A673 (cell line): ENCODE results near the gene MCAT. TPM values are rescaled to one million over a fixed set of nuclear protein-coding genes. Genes with fewer than 3 reads are reported as not detected.

ENCODE experiments used
- BruUV-seq: library from RNA; stranded (reverse); fragments of 400-500 nt; replicated peaks from 2 replicates; lab custom pipeline; 2021; lab: Mats Ljungman, UMichigan
- CTCF ChIA-PET: fragments of 300-600 bp; sonication (Branson Sonifier 250); formaldehyde crosslinking; loops from one replicate; lab custom pipeline; 2022; ENCODE audit warnings: antibody characterized with exemption; lab: Charles Lee
- POLR2A ChIA-PET: fragments of 300-600 bp; sonication (Branson Sonifier 250); formaldehyde crosslinking; loops from one replicate; lab custom pipeline; 2022; ENCODE audit warnings: antibody characterized with exemption; ENCODE audit not compliant: low non-redundant PET; lab: Charles Lee
- DNase-seq: peaks from one replicate; pipeline ENCODE4 v3.0.0-alpha.2; 2015; ENCODE audit warnings: low spot score
- H3K27ac ChIP-seq: fragments of 200-600 bp; sonication (generic); 2 replicates; pipeline ENCODE4 v1.5.1; 2016; ENCODE audit warnings: mixed run types, low read depth, mild to moderate bottlenecking, mixed read lengths, antibody characterized with exemption, low read length; ENCODE audit not compliant: poor library complexity, severe bottlenecking
- H3K27me3 ChIP-seq: fragments of 200-600 bp; sonication (generic); replicated peaks from 2 replicates; pipeline ENCODE4 v1.6.1; 2017; ENCODE audit warnings: mixed run types, low read depth, mild to moderate bottlenecking, mixed read lengths, antibody characterized with exemption, low read length; ENCODE audit not compliant: insufficient read depth, poor library complexity
- H3K36me3 ChIP-seq: fragments of 200-600 bp; sonication (generic); 2 replicates; pipeline ENCODE4 v1.6.1; 2016; ENCODE audit warnings: mixed run types, mild to moderate bottlenecking, mixed read lengths, antibody characterized with exemption, low read length; ENCODE audit not compliant: insufficient read depth, poor library complexity, severe bottlenecking
- H3K4me1 ChIP-seq: fragments of 200-600 bp; sonication (generic); 2 replicates; pipeline ENCODE4 v1.6.1; 2017; ENCODE audit warnings: mixed run types, mild to moderate bottlenecking, mixed read lengths, antibody characterized with exemption, low read length; ENCODE audit not compliant: insufficient read depth, poor library complexity, severe bottlenecking
- H3K4me3 ChIP-seq: fragments of 200-600 bp; sonication (generic); 2 replicates; pipeline ENCODE4 v1.5.1; 2016; ENCODE audit warnings: low read depth, mixed run types, mild to moderate bottlenecking, mixed read lengths, low read length; ENCODE audit not compliant: poor library complexity, severe bottlenecking
- H3K9me3 ChIP-seq: fragments of 200-600 bp; sonication (generic); 2 replicates; pipeline ENCODE4 v1.6.1; 2016; ENCODE audit warnings: mixed run types, low read depth, mild to moderate bottlenecking, mixed read lengths, antibody characterized with exemption, low read length; ENCODE audit not compliant: poor library complexity, severe bottlenecking
- CTCF ChIP-seq: fragments of 300-800, 200-600 bp; sonication (generic); conservative IDR thresholded peaks from 2 replicates; pipeline ENCODE4 v1.5.1; 2017; ENCODE audit warnings: low read depth, mild to moderate bottlenecking, antibody characterized with exemption, low read length, moderate library complexity, mixed read lengths
- EZH2 ChIP-seq: fragments of 200-600 bp; sonication (generic); IDR thresholded peaks from 2 replicates; pipeline ENCODE4 v1.6.1; 2017; ENCODE audit warnings: borderline replicate concordance, low read depth, mild to moderate bottlenecking, mixed read lengths, antibody characterized with exemption, low read length; ENCODE audit not compliant: poor library complexity, severe bottlenecking
- intact Hi-C: fragments of 100-400 bp; cut with micrococcal nuclease; formaldehyde crosslinking; loops from one replicate; pipeline ENCODE4 v1.10.0; 2022; ENCODE audit not compliant: unreplicated experiment
- total RNA-seq: library from RNA; stranded (reverse); gene quantifications from 2 replicates; pipeline ENCODE4 v1.2.3, GENCODE V29; 2021

MCAT gene
- total RNA-seq, 1 experiment from 2014 or later: 32.2 TPM

DNA sequence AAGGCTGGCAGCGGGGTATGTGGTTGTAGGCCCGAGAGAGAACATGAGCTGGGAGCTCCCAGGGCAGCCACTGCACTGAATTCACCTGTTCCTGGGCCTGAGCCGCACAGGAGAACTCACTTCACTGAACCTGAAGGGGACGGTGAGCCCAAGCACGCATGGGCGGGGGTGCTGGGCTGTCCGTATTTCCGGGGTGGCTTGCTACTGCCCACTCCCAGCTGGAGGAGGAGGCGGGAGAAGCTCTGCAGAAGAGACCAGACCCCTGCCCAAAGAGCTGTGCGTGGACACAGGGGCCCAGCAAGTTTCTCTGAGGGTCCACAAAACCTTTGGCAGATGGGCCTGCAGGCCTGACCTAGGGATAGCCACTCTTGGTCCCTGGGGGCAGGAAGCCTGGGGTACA lies 38.9 kb upstream of the MCAT start:
- Histone ChIP-seq H3K36me3 (peaks cover 46% of the 10 kb centered on the region), H3K27me3 (no peaks in the 10 kb centered on the region), H3K27ac (no peak overlapping the region), H3K9me3 (no peaks in the 10 kb centered on the region), H3K4me1 (peaks cover 10% of the 10 kb centered on the region), H3K4me3 (no peak overlapping the region)
- no TSS peak for BruUV-seq
- ChIA-PET CTCF (no interaction called here), POLR2A (no interaction called here)
- intact Hi-C loops: no loop called here
- no peak for DNase-seq
- TF ChIP-seq CTCF (no peak), EZH2 (no peak)

DNA sequence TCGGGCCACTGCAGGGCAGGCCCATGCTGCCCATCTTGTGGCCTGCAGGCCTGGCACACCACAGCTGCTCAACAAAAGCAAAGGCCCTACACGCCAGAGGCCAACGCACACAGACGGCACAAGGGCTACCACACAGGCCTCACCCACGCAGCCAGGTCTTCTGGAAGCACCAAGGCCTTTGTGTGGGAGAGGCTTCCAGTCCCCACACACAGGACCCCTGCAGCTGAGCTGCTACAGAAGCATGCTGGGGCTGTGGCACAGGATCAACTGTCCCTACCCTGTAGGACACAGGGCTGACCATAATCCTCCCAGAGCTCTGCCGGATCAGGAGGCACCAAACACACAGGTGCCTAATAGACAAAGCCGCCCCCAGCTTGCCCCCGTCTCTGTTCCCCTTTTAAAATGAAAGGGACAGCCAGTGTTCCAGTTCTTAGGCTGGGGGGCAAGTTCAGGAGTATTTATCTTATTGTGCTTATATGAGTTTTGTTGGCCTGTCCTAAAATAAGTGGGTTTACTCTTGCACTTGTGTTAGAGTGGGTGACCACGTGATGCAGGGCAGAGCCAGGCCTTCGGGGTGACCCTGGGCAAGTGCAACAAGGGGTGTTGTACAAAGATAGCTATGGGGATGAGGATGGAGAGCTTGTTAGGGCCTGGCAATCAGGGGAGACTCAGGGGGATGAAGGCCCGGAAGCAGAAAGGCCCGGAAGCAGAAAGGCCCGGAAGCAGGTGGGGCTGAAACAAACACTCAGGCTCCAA lies 38.3 kb upstream of the MCAT start:
- Histone ChIP-seq H3K4me3 (no peak overlapping the region), H3K36me3 (peaks cover 46% of the 10 kb centered on the region), H3K9me3 (no peaks in the 10 kb centered on the region), H3K27ac (no peak overlapping the region), H3K27me3 (no peaks in the 10 kb centered on the region), H3K4me1 (peaks cover 10% of the 10 kb centered on the region)
- intact Hi-C loops: no loop called here
- no TSS peak for BruUV-seq
- CTCF ChIA-PET: no interaction called here
- TF ChIP-seq EZH2 (no peak), CTCF (no peak)
- DNase-seq: no peak
- POLR2A ChIA-PET: no interaction called here

DNA sequence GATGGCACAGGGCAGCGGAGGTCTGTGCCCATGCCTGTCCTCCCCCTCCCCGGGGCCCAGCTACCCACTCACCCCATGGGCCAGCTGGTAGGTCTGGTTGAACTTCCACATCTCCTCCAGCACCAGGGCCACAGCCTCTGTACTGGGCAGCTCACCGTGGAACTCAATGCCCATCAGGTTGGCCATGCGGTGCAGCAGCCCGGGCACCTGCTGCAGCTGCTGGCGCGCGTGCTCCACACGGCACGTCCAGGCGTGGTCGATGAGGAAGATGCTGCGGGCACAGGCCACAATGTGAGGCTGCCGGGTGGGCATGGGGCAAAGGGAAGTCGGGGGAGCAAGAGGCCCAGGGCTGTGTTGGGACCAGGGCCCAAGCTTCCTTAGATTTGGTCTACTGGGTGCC lies 37.5 kb upstream of the MCAT start:
- POLR2A ChIA-PET: interaction anchor here (0.6 kb wide), 1 partner anchor 77 kb away, joined by 8 read pairs; no protein-coding TSS in a partner anchor
- H3K4me3 ChIP-seq: no peak overlapping the region
- no peak for TF ChIP-seq EZH2
- TF ChIP-seq CTCF: no peak
- CTCF ChIA-PET: no interaction called here
- no peak for DNase-seq
- H3K4me1 ChIP-seq: peaks cover 9% of the 10 kb centered on the region
- intact Hi-C loops: no loop called here
- BruUV-seq: no TSS peak
- no peaks in the 10 kb centered on the region for H3K9me3 ChIP-seq
- no peaks in the 10 kb centered on the region for H3K27me3 ChIP-seq
- H3K27ac ChIP-seq: no peak overlapping the region
- H3K36me3 ChIP-seq: peaks cover 52% of the 10 kb centered on the region
